ENCODE results near the gene ROGDI.

ROGDI gene

GRCh38 chr16:4800290-4801041, 2.0 kb downstream of the ROGDI start:
- no peak for TF ChIP-seq CTCF (IDR thresholded peaks at IDR 0.05; ENCODE audit: extremely low read depth, insufficient read depth, missing control alignments)
- DNase-seq (ENCODE audit: low spot score), result peak; percentile 41
- in situ Hi-C loops (cut with MboI; ENCODE audit: low pct_unique_long_range_greater_than_20kb, low sequenced_read_pairs, unreplicated experiment), result no loop called here

- no peak for DNase-seq (ENCODE audit: low spot score)
- TF ChIP-seq CTCF (IDR thresholded peaks at IDR 0.05; ENCODE audit: extremely low read depth, insufficient read depth, missing control alignments), result no peak
- in situ Hi-C loops (cut with MboI; ENCODE audit: low pct_unique_long_range_greater_than_20kb, low sequenced_read_pairs, unreplicated experiment), result no loop called here
These were observed 3.1 kb downstream of the ROGDI start for GRCh38 chr16:4799171-4799855.

- in situ Hi-C loops (cut with MboI; ENCODE audit: low pct_unique_long_range_greater_than_20kb, low sequenced_read_pairs, unreplicated experiment), result no loop called here
- TF ChIP-seq CTCF (IDR thresholded peaks at IDR 0.05; ENCODE audit: extremely low read depth, insufficient read depth, missing control alignments), result no peak
- DNase-seq (ENCODE audit: low spot score), result no peak
These were observed 4.0 kb downstream of the ROGDI start for GRCh38 chr16:4798456-4798855.

GRCh38 chr16:4797805-4798252, 4.6 kb downstream of the ROGDI start:
- in situ Hi-C loops (cut with MboI; ENCODE audit: low pct_unique_long_range_greater_than_20kb, low sequenced_read_pairs, unreplicated experiment), result no loop called here
- no peak for DNase-seq (ENCODE audit: low spot score)
- TF ChIP-seq CTCF (IDR thresholded peaks at IDR 0.05; ENCODE audit: extremely low read depth, insufficient read depth, missing control alignments), result no peak

GRCh38 chr16:4796982-4797804, 5.2 kb downstream of the ROGDI start:
- in situ Hi-C loops (cut with MboI; ENCODE audit: low pct_unique_long_range_greater_than_20kb, low sequenced_read_pairs, unreplicated experiment), result no loop called here
- TF ChIP-seq CTCF (IDR thresholded peaks at IDR 0.05; ENCODE audit: extremely low read depth, insufficient read depth, missing control alignments), result no peak
- DNase-seq (ENCODE audit: low spot score), result no peak

- no peak for DNase-seq (ENCODE audit: low spot score)
- in situ Hi-C loops (cut with MboI; ENCODE audit: low pct_unique_long_range_greater_than_20kb, low sequenced_read_pairs, unreplicated experiment), result no loop called here
- TF ChIP-seq CTCF (IDR thresholded peaks at IDR 0.05; ENCODE audit: extremely low read depth, insufficient read depth, missing control alignments), result no peak
These were observed 6.4 kb downstream of the ROGDI start for GRCh38 chr16:4795828-4796572.
